Thymus (tissue), 11 donors: Measurements from ENCODE around the gene VMP1. TPM values are rescaled to one million over a fixed set of nuclear protein-coding genes. Genes with fewer than 3 reads are reported as not detected.
"Not testable (repeated sequence)": the region's sequence is repeated elsewhere in the genome, so short reads cannot be mapped to it uniquely, and the experiment has no call there.

ENCODE experiments used
- DNase-seq, 9 donors: peaks; one replicate each; pipeline ENCODE4 v3.0.0-alpha.2; 2013; ENCODE audit warnings: low spot score in 9 of 9, low read depth in 6 of 9, missing footprints in 1 of 9
- H3K27ac ChIP-seq, 2 donors: one replicate each; pipeline ENCODE4 v1.5.1; 2013; ENCODE audit warnings: control low read depth in 1 of 2, low read depth in 1 of 2, low read length in 1 of 2, mild to moderate bottlenecking in 1 of 2, moderate library complexity in 1 of 2
- H3K27me3 ChIP-seq, 2 donors: one replicate each; pipeline ENCODE4 v1.5.1; 2013; ENCODE audit warnings: low read length in 1 of 2; ENCODE audit not compliant: control insufficient read depth in 2 of 2, insufficient read depth in 1 of 2
- H3K36me3 ChIP-seq, 2 donors: one replicate each; pipeline ENCODE4 v1.5.1; 2013; ENCODE audit warnings: low read length in 1 of 2, mild to moderate bottlenecking in 1 of 2, moderate library complexity in 1 of 2; ENCODE audit not compliant: control insufficient read depth in 2 of 2, insufficient read depth in 2 of 2
- H3K4me1 ChIP-seq, 2 donors: one replicate each; pipeline ENCODE4 v1.5.1; 2013; ENCODE audit warnings: low read length in 2 of 2; ENCODE audit not compliant: control insufficient read depth in 2 of 2, insufficient read depth in 2 of 2
- H3K4me3 ChIP-seq, 2 donors: one replicate each; pipeline ENCODE4 v1.5.1; 2013; ENCODE audit warnings: low read length in 2 of 2, control low read depth in 1 of 2, mild to moderate bottlenecking in 1 of 2
- H3K9me3 ChIP-seq, 2 donors: one replicate each; pipeline ENCODE4 v1.5.1; 2013; ENCODE audit warnings: low read length in 1 of 2, mild to moderate bottlenecking in 1 of 2; ENCODE audit not compliant: control insufficient read depth in 2 of 2, insufficient read depth in 1 of 2
- WGBS: extraction: QIAGEN DNeasy Blood & Tissue Kit; methylation state at CpG from one replicate; pipeline ENCODE4 v1.1.7; 2013; 5-methylcytosine and 5-hydroxymethylcytosine counted together
- polyA plus RNA-seq: library from polyadenylated mRNA; stranded (reverse); fragments of 200-250 nt; gene quantifications from one replicate; pipeline ENCODE4 v1.2.3, GENCODE V29; 2013
- total RNA-seq: library from RNA; stranded (reverse); fragments of 120-200 nt; gene quantifications from one replicate; pipeline ENCODE4 v1.2.4, GENCODE V29; 2013
- donor health status: healthy.

VMP1 gene
- total and polyA plus RNA-seq, 2 donors: 72.3 to 202 TPM

DNA sequence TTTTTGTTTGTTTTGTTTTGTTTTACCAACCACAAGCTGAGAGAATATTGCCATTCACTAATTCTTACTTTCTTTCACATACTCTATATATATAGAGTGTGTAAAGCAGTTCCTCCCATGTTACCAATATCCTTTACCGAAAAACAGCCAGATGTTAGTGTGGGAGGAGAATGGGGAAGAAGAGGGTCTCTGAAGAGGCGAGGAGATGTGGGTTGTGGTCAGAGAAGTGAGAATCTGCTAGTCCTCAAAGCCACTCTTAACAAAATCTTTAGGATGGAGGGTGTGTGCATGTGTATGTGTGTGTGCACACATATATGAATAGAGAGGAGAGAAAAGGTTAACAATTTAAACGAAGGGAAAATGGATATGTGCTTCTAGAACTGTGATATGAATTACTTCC is 104.7 kb downstream of the VMP1 start:
- no peaks in the 10 kb centered on the region for H3K27me3 ChIP-seq
- H3K36me3 ChIP-seq: peaks cover 0 to 10% of the 10 kb centered on the region in 2 donors
- no peak overlapping the region for H3K27ac ChIP-seq
- WGBS: 35% methylated on average over 3 of the region's 3 CpGs
- no peaks in the 10 kb centered on the region for H3K4me1 ChIP-seq
- no peaks in the 10 kb centered on the region for H3K9me3 ChIP-seq
- no peak for DNase-seq
- H3K4me3 ChIP-seq: no peak overlapping the region

DNA sequence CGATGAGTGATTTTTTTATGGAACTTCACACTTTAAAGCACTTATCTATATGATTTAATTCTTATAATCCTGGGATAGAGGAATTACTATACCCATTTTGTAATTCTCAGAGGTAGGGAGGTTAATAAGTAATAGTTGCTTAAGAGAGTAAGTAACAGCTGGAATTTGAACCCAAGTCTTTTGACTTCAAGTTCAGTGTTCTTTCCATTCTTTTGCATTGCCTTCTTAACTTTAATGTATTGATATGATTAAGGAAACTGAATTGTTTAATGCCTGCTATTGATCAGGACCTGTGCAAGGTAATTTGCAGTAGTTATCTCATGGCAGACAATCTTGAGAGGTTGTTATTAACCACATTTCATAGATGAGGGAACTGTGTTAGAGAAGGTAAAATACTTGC is 106.8 kb downstream of the VMP1 start:
- WGBS: 98% methylated on average over 1 of the region's 1 CpG
- H3K4me1 ChIP-seq: no peaks in the 10 kb centered on the region
- H3K4me3 ChIP-seq: no peak overlapping the region
- no peak for DNase-seq
- H3K27ac ChIP-seq: no peak overlapping the region
- H3K36me3 ChIP-seq: peaks cover 0 to 10% of the 10 kb centered on the region in 2 donors
- no peaks in the 10 kb centered on the region for H3K9me3 ChIP-seq
- H3K27me3 ChIP-seq: no peaks in the 10 kb centered on the region

DNA sequence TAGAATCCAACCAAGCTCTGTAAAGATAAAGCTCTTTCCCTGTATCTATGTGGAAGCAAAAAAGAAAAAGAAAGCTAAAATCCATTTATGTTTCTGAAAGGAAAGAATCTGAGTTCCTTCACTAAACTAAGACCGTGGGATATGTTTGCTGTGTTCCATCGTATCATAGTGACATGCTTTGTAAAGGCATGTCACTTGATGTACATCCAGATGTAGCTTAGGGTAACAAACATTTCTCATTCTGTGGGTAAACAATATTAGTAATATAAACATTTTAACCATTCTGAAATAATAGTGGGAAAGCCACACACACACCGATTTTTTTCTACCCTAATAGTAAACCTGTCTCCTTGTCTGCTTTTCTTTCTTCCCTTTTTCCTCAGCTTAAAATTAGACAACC is 107.2 kb downstream of the VMP1 start:
- H3K36me3 ChIP-seq: peaks cover 0 to 13% of the 10 kb centered on the region in 2 donors
- no peak for DNase-seq
- 96% methylated on average over 3 of the region's 3 CpGs for WGBS
- no peak overlapping the region for H3K27ac ChIP-seq
- H3K4me1 ChIP-seq: no peaks in the 10 kb centered on the region
- no peak overlapping the region for H3K4me3 ChIP-seq
- no peaks in the 10 kb centered on the region for H3K9me3 ChIP-seq
- H3K27me3 ChIP-seq: no peaks in the 10 kb centered on the region

DNA sequence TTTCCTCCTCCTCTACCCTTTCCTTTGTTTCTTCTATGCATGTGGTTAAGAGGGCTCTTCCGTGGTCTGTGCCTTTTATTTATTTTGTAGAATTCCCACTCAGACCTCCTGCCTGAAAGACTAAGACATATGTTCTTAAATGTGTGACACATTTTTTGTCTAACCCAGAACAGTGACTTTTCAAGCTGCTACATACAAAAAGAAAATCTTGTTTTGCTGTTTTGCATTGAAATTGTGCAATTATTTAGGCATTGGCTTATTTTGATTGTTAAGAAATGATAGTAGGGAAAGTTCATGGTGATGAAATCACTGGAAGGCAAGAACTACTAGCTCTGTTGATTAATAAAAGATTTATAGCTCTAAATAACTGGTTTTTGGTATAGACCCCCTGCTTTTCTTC is 108.5 kb downstream of the VMP1 start:
- H3K9me3 ChIP-seq: no peaks in the 10 kb centered on the region
- no peak overlapping the region for H3K4me3 ChIP-seq
- peaks cover 0 to 17% of the 10 kb centered on the region in 2 donors for H3K36me3 ChIP-seq
- H3K4me1 ChIP-seq: no peaks in the 10 kb centered on the region
- no peaks in the 10 kb centered on the region for H3K27me3 ChIP-seq
- DNase-seq: no peak
- WGBS: 82% methylated on average over 1 of the region's 1 CpG
- H3K27ac ChIP-seq: no peak overlapping the region

DNA sequence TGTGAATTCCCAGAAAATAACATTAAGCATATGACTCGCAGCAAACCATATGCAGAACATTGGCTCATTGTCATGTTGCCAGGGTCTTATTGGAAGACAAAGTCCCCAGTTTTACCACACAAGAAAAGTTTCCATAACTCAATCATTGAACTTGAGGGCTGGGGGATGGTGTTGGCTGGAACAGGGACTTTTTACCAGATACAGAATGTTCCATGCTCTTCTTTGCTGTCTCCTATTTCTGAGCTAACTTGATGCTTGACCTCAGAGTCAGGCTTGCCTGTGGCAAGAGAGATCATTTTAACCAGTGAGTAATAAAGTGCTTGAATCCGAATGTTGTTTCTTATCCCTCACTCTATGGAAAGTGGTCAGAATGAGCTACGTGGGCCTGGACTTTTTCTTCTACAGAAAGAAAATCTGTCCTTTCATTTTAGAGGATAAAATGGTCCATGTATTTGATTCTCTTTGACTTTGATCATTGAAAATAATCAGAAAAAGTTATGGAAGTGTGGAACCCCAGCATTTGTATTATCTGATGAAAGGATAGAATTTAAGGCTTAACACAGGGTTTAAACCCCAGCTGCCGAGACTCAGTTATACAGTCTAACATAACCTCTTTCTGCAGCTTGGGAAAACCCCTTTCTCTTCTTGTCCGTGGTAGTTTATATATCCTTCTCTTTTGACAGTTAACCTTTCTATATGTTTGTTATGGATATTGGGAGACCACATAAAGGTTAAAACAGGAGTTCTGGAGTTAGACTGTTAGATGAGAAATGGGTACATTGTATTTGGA is 118.3 kb downstream of the VMP1 start:
- Histone ChIP-seq H3K27me3 (no peaks in the 10 kb centered on the region), H3K4me1 (peaks cover 0 to 6% of the 10 kb centered on the region in 2 donors), H3K4me3 (no peak overlapping the region), H3K36me3 (peaks cover 4% of the 10 kb centered on the region in 2 donors), H3K9me3 (no peaks in the 10 kb centered on the region), H3K27ac (no peak overlapping the region)
- WGBS: 84% methylated on average over 5 of the region's 5 CpGs
- DNase-seq: no peak

DNA sequence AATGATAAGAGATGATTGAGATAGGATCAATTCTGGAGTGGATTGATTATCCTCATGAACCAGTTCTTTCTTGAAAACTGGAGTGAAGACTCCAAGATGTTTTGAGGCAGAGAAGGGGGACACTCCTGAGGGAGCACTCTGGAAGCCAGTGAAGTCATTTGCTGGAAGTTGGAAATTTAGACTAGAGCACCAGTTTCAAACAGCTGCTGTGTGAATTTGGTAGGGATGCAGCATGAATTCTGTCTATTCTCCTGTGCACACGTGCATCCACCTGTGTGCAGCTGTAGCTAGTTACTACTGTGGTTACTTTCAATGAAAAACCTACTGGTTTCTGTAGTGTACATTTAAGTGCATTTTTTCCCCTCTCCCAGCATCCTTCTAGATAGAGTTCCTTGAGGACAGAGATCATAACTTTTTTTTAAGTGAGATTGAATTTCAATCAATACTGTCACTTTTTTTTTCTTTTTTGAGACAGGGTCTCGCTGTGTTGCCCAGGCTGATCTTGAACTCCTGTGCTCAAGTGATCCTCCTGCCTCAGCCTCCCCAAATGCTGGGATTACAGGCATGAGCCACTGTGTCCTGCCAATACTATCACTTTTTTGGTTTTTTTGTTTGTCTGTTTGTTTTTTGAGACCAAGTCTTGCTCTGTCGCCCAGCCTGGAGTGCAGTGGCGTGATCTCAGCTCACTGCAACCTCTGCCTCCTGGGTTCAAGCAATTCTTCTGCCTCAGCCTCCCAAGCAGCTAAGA is 119.4 kb downstream of the VMP1 start:
- Histone ChIP-seq H3K4me1 (peaks cover 0 to 6% of the 10 kb centered on the region in 2 donors), H3K4me3 (no peak overlapping the region), H3K9me3 (no peaks in the 10 kb centered on the region), H3K27me3 (no peaks in the 10 kb centered on the region), H3K27ac (no peak overlapping the region), H3K36me3 (peaks cover 4% of the 10 kb centered on the region in 2 donors)
- WGBS: 90% methylated on average over 4 of the region's 4 CpGs
- DNase-seq: no peak

DNA sequence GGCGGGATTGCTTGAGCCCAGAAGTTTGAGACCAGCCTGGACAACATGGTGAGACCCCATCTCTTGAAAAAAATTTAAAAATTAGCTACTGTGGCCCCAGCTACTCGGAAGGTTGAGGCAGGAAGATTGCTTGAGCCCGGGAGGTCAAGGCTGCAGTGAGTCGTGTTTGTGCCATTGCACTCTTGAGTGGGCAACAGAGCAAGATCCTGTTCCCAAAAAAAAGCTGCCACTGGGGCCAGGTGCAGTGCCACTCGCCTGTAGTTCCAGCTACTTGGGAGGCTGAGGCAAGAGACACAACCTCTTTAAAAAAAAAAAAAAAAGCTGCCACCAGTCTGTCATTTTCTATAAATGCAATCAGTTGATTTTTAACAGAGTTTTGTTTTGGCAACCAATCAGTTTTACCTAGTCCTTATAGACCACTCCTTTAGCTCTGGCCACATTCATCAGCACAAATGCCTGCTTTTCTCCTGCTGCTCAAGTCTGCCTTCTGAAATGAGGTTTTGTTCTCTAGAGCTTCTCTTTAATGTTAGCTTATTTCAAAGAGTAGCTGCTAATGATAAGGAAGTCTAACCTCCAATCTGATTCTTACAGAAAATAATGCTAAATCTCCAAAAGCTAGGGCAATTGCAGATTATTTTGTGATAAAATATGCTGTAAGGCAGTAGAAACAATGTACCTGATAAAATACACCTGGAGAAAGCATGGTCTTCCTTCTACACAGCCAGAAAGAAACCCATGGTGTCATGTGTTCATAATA is 120.4 kb downstream of the VMP1 start:
- Histone ChIP-seq H3K27ac (no peak overlapping the region), H3K4me1 (peaks cover 0 to 6% of the 10 kb centered on the region in 2 donors)

DNA sequence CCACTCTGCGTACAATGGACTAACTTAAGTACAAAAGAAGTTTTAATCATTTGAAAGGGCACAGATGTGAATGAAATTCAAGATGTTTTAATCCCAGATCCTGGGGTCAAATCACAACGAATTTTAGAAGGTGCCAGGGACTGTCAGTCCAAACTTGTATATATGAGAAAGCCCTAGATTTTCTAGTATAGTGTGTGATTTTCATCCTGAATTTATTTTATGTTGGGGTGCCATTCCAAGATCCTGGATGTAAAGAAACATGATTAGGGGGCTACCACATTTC is 121.0 kb downstream of the VMP1 start:
- Histone ChIP-seq H3K4me1 (peaks cover 0 to 6% of the 10 kb centered on the region in 2 donors), H3K27me3 (no peaks in the 10 kb centered on the region), H3K4me3 (no peak overlapping the region), H3K9me3 (no peaks in the 10 kb centered on the region), H3K27ac (no peak overlapping the region), H3K36me3 (no peaks in the 10 kb centered on the region)
- DNase-seq: no peak
- 84% methylated on average over 2 of the region's 2 CpGs for WGBS

More for the DNA sequence above, 120.4 kb downstream of the VMP1 start:
- no peak for DNase-seq
- Histone ChIP-seq H3K9me3 (no peaks in the 10 kb centered on the region), H3K36me3 (no peaks in the 10 kb centered on the region), H3K27me3 (no peaks in the 10 kb centered on the region), H3K4me3 (no peak overlapping the region)
- 89% methylated on average over 5 of the region's 5 CpGs for WGBS

DNA sequence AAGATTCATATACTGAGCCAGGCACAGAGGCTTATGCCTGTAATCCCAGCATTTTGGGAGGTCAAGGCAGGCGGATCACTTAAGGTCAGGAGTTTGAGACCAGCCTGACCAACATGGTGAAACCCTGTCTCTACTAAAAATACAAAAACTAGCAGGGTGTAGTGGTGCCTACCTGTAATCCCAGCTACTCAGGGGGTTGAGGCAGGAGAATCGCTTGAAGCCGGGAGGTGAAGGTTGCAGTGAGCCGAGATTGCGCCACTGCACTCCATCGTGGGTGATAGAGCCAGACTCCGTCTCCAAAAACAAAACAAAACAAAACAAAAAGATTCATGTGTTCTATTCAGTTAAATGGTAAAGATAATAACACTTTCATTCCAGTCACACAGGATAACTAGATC is 121.4 kb downstream of the VMP1 start:
- not testable (repeated sequence) for H3K4me3 ChIP-seq, H3K27me3 ChIP-seq, H3K36me3 ChIP-seq, H3K4me1 ChIP-seq, H3K9me3 ChIP-seq, DNase-seq
- WGBS: 82% methylated on average over 7 of the region's 7 CpGs
- H3K27ac ChIP-seq: peak overlapping the region; percentile 4 to 23
